PC-3 (cell line): Measurements from ENCODE around the gene SLC35G4. TPM values are rescaled to one million over a fixed set of nuclear protein-coding genes. Genes with fewer than 3 reads are reported as not detected.
A peak's percentile ranks its signal among the peaks of the same experiment; 100 is the strongest.

Source experiments
- ATAC-seq: fragments of 200-7000 bp; cut with Tn5 transposase; 2 replicates; pipeline ENCODE4 v1.9.1; 2020; ENCODE audit warnings: mild to moderate bottlenecking, moderate library complexity
- BruUV-seq: library from RNA; stranded (reverse); fragments of 400-500 nt; replicated peaks from 2 replicates; lab custom pipeline; 2021; lab: Mats Ljungman, UMichigan
- CTCF ChIA-PET: fragments of 300-600 bp; sonication (Branson Sonifier 250); formaldehyde crosslinking; loops from one replicate; lab custom pipeline; 2022; ENCODE audit warnings: antibody characterized with exemption; lab: Charles Lee
- POLR2A ChIA-PET: fragments of 300-600 bp; sonication (Branson Sonifier 250); formaldehyde crosslinking; loops from one replicate; lab custom pipeline; 2022; ENCODE audit warnings: antibody characterized with exemption; ENCODE audit not compliant: unreplicated experiment; lab: Charles Lee
- DNase-seq: peaks from one replicate; pipeline ENCODE4 v3.0.0-alpha.2; 2015
- H2AFZ ChIP-seq: fragments of 300-600 bp; sonication (generic); 2 replicates; pipeline ENCODE4 v1.6.0; 2016; ENCODE audit warnings: antibody characterized with exemption, low read length
- H3F3A ChIP-seq: fragments of 300-600 bp; sonication (generic); one replicate; pipeline ENCODE4 v1.6.0; 2017; ENCODE audit warnings: antibody characterized with exemption, low read length, control low read depth, mild to moderate bottlenecking; ENCODE audit not compliant: unreplicated experiment
- H3K27ac ChIP-seq: fragments of 300-600 bp; sonication (generic); 2 replicates; pipeline ENCODE4 v1.5.1; 2016; ENCODE audit warnings: mild to moderate bottlenecking, low read length
- H3K27me3 ChIP-seq: fragments of 300-600 bp; sonication (generic); 2 replicates; pipeline ENCODE4 v1.6.1; 2016; ENCODE audit warnings: low read length, mixed read lengths
- H3K36me3 ChIP-seq: fragments of 300-600 bp; sonication (generic); 2 replicates; pipeline ENCODE4 v1.6.1; 2016; ENCODE audit warnings: low read depth, mixed run types, low read length, mixed read lengths
- H3K4me1 ChIP-seq: fragments of 300-600 bp; sonication (generic); 2 replicates; pipeline ENCODE4 v1.5.1; 2016; ENCODE audit warnings: low read length; ENCODE audit not compliant: insufficient read depth
- H3K4me2 ChIP-seq: fragments of 300-600 bp; sonication (generic); 2 replicates; pipeline ENCODE4 v1.6.0; 2016; ENCODE audit warnings: low read length
- H3K4me3 ChIP-seq: fragments of 300-600 bp; sonication (generic); 2 replicates; pipeline ENCODE4 v1.5.1; 2016; ENCODE audit warnings: mild to moderate bottlenecking, low read length, mixed read lengths
- H3K79me2 ChIP-seq: fragments of 300-600 bp; sonication (generic); 2 replicates; pipeline ENCODE4 v1.6.1; 2017; ENCODE audit warnings: low read length, mixed read lengths
- H3K9ac ChIP-seq: fragments of 300-600 bp; sonication (generic); 2 replicates; pipeline ENCODE4 v1.6.0; 2016; ENCODE audit warnings: mild to moderate bottlenecking, low read length
- H3K9me2 ChIP-seq: fragments of 300-600 bp; sonication (generic); replicated peaks from 2 replicates; pipeline ENCODE4 v1.6.1; 2016; ENCODE audit warnings: mixed run types, low read length, mixed read lengths
- H3K9me3 ChIP-seq: fragments of 300-600 bp; sonication (generic); 2 replicates; pipeline ENCODE4 v1.6.1; 2016; ENCODE audit warnings: low read length, mixed read lengths
- H4K20me1 ChIP-seq: fragments of 300-600 bp; sonication (generic); 2 replicates; pipeline ENCODE4 v1.6.1; 2016; ENCODE audit warnings: low read length, mixed read lengths
- EZH2 ChIP-seq: fragments of 300-600 bp; sonication (generic); IDR thresholded peaks from one replicate; pipeline ENCODE4 v1.6.1; 2017; ENCODE audit warnings: antibody characterized with exemption, mild to moderate bottlenecking, low read length; ENCODE audit not compliant: unreplicated experiment
- EZH2phosphoT487 ChIP-seq: fragments of 300-600 bp; sonication (generic); IDR thresholded peaks from 2 replicates; pipeline ENCODE4 v1.6.1; 2018; ENCODE audit warnings: mild to moderate bottlenecking, antibody characterized with exemption, low read length, borderline replicate concordance
- intact Hi-C: fragments of 100-400 bp; cut with micrococcal nuclease; formaldehyde crosslinking; loops from 2 replicates; pipeline ENCODE4 v1.9.0; 2023
- total RNA-seq: library from RNA; depleted of rRNA; stranded (reverse); fragments of >200 nt; gene quantifications from 2 replicates; pipeline ENCODE4 v1.2.3, GENCODE V29; 2014
- TF ChIP-seq, protein P1 (sequence below): fragments of 300-600 bp; sonication (generic); conservative IDR thresholded peaks from 2 replicates; pipeline ENCODE4 v1.5.1; 2017; ENCODE audit warnings: antibody characterized with exemption, low read depth, mild to moderate bottlenecking, low read length

The SLC35G4 gene
- total RNA-seq, 1 experiment from 2014 or later = not detected

DNA sequence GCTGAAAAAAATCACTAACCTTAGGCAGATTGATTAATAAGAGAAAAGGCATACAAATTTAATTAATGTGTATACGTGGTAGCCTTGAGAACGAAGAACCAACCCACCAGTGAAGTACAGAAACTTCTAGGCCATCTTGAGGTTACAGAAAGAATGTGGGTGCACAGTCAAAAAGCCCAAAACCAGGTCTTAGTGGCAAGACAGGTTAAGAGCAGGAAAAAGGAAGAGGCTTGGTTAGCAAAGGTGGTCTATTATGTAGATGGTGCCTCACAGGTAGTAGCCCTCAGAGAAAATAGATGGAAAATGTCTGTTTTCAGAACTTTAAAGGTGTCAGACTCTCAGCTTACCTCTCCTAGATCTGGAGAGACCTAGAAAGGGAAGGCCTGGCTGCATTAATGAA, 22.0 kb upstream of the SLC35G4 start:
- Histone ChIP-seq H3K36me3 (no peaks in the 10 kb centered on the region), H3K4me2 (no peak overlapping the region), H3K4me3 (no peak overlapping the region), H3K9me3 (no peaks in the 10 kb centered on the region), H3F3A (no peaks in the 10 kb centered on the region), H3K79me2 (no peaks in the 10 kb centered on the region), H3K9me2 (no peaks in the 10 kb centered on the region), H3K9ac (no peak overlapping the region), H3K27me3 (peaks cover 79% of the 10 kb centered on the region), H3K4me1 (no peaks in the 10 kb centered on the region), H4K20me1 (no peaks in the 10 kb centered on the region), H2AFZ (no peak overlapping the region), H3K27ac (no peak overlapping the region)
- no peak for ATAC-seq
- ChIA-PET CTCF (no interaction called here), POLR2A (no interaction called here)
- BruUV-seq = no TSS peak
- intact Hi-C loops = no loop called here
- DNase-seq = no peak
- no peak for TF ChIP-seq EZH2phosphoT487
- TF ChIP-seq, protein P1, sequence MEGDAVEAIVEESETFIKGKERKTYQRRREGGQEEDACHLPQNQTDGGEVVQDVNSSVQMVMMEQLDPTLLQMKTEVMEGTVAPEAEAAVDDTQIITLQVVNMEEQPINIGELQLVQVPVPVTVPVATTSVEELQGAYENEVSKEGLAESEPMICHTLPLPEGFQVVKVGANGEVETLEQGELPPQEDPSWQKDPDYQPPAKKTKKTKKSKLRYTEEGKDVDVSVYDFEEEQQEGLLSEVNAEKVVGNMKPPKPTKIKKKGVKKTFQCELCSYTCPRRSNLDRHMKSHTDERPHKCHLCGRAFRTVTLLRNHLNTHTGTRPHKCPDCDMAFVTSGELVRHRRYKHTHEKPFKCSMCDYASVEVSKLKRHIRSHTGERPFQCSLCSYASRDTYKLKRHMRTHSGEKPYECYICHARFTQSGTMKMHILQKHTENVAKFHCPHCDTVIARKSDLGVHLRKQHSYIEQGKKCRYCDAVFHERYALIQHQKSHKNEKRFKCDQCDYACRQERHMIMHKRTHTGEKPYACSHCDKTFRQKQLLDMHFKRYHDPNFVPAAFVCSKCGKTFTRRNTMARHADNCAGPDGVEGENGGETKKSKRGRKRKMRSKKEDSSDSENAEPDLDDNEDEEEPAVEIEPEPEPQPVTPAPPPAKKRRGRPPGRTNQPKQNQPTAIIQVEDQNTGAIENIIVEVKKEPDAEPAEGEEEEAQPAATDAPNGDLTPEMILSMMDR = no peak
- no peak for TF ChIP-seq EZH2

DNA sequence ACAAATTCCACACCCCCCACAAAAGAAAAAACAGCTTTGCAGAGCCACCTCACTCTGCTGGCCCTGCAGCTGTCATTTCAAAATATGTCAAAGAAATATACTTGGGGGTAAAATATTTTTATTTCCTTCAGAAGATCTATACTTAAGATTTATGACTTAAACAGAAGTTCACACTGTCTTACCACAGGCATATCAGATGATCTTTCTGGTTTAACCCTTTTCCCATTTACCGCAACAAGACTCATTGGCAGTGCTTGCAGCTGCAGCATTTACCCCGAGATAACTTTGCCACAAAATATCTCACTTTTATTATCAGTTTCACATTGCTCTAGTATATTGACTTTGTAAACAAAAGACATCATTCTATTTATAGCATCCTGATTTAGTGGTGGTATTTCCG, 21.6 kb upstream of the SLC35G4 start:
- H3K4me1 ChIP-seq = no peaks in the 10 kb centered on the region
- H3K9me3 ChIP-seq = no peaks in the 10 kb centered on the region
- BruUV-seq = no TSS peak
- H3K36me3 ChIP-seq = no peaks in the 10 kb centered on the region
- ChIA-PET POLR2A (no interaction called here), CTCF (no interaction called here)
- no peaks in the 10 kb centered on the region for H4K20me1 ChIP-seq
- H3K27ac ChIP-seq = no peak overlapping the region
- TF ChIP-seq, protein P1 = no peak
- no peak for TF ChIP-seq EZH2phosphoT487
- TF ChIP-seq EZH2 = no peak
- DNase-seq = no peak
- no peak for ATAC-seq
- H3K9ac ChIP-seq = no peak overlapping the region
- H2AFZ ChIP-seq = no peak overlapping the region
- H3K79me2 ChIP-seq = no peaks in the 10 kb centered on the region
- no peak overlapping the region for H3K4me3 ChIP-seq
- H3F3A ChIP-seq = no peaks in the 10 kb centered on the region
- no peaks in the 10 kb centered on the region for H3K9me2 ChIP-seq
- intact Hi-C loops = no loop called here
- H3K27me3 ChIP-seq = peaks cover 78% of the 10 kb centered on the region
- H3K4me2 ChIP-seq = no peak overlapping the region

DNA sequence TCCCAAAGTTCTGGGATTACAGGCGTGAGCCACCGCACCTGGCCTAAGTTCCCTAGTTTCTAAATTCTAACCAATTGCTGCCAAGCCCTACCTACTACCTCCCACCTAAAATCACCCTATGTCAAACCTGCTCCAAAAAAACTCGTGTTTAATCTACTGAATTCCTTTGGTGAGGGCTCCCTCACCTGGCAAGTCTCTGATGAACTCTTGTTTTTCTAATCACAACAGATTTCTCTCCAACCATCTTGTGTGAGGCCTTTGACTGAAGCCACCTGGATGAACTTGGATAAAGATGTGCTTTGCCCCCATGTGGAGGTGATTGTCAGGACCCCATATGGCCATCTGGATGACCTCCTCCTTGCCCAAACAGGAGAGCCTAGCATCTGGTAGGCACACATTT, 17.4 kb upstream of the SLC35G4 start:
- no peaks in the 10 kb centered on the region for H3K79me2 ChIP-seq
- DNase-seq (peak; percentile 23), ATAC-seq (no peak)
- intact Hi-C loops = no loop called here
- H3K4me2 ChIP-seq = no peak overlapping the region
- peaks cover 69% of the 10 kb centered on the region for H3K27me3 ChIP-seq
- BruUV-seq = no TSS peak
- TF ChIP-seq EZH2 = no peak
- TF ChIP-seq, protein P1 = peak; percentile 38; the same call in 1 of the 2 replicates
- TF ChIP-seq EZH2phosphoT487 = no peak
- H3K4me3 ChIP-seq = no peak overlapping the region
- H3K9me2 ChIP-seq = no peaks in the 10 kb centered on the region
- H2AFZ ChIP-seq = no peak overlapping the region
- ChIA-PET CTCF (no interaction called here), POLR2A (no interaction called here)
- H3K27ac ChIP-seq = no peak overlapping the region
- no peaks in the 10 kb centered on the region for H4K20me1 ChIP-seq
- no peaks in the 10 kb centered on the region for H3F3A ChIP-seq
- H3K4me1 ChIP-seq = no peaks in the 10 kb centered on the region
- H3K9me3 ChIP-seq = no peaks in the 10 kb centered on the region
- H3K36me3 ChIP-seq = no peaks in the 10 kb centered on the region
- no peak overlapping the region for H3K9ac ChIP-seq
